ENCODE measurements around the gene CDH23.

DNA sequence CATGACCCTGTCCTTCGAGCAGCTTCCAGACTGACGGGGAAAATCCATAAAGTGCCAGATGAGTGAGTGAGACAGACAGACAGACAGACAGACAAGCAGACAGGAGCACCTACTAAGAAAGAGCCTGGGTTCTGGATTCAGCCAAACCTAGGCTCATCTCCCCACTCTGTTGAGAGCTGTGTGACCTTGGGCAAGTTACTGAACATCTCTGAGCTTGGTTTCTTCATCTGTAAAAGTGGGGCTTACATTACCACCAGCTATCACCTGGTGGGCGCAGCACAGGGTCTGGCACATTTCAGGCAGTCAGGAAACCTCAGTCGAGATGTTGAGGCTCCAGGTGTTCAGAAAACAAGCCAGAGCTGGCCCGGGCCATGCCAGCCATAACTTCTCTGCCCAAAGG is 285.3 kb downstream of the CDH23 start:
- TF ChIP-seq POLR2A (IDR thresholded peaks at IDR 0.05; ENCODE audit: low read length) = no peak
- TF ChIP-seq GATA1 (IDR thresholded peaks at IDR 0.05; ENCODE audit: low read depth, low read length) = no peak

Measured in erythroblast (primary cell).